Measurements from ENCODE around the gene RPL13. TPM values are rescaled to one million over a fixed set of nuclear protein-coding genes. Genes with fewer than 3 reads are reported as not detected.

RPL13 gene
- total and polyA plus RNA-seq, 2 of the 8 experiments (the other 6 are each of a cell fraction or from before 2014, with no cell fraction given) = 2,162 to 7,384 TPM

DNA sequence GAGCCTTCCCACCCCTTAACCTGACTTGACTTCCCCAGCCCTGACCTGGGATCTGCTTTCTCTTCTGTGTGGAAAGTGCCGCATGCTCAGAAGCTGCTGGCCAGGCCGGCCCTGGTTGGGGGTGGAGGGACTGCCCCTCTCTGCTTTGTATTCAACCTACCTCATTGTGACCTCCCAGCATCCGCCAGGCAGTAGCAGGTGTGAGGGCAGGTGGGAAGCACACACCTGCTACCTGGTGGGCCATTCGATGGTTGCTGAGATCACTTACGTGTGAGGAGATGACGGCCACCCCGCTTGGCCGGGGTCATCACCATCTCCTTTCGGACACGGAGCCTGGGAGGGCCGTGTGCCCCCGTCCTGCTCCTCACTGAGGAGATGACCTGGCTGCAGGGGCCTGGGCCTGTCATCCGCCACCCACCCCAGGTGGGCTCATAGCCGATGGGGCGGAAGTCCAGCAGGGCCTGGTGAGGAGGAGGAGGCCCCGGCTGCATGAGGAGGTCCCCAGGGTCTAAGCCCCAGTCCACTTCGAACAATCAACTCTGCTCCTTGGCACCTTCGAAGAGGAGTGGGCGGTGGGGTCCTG is 22.2 kb downstream of the RPL13 start:
- no peak overlapping the region for H2BK15ac ChIP-seq (ENCODE audit: low read length)
- no peak overlapping the region for H2BK120ac ChIP-seq (replicated peaks; ENCODE audit: low read depth, low read length)
- no peaks in the 10 kb centered on the region for H3K4me1 ChIP-seq (replicated peaks in 1 of 4; ENCODE audit: control insufficient read depth in 3 of 4, insufficient read depth in 4 of 4, low read length in 3 of 4)
- H3K27me3 ChIP-seq (replicated peaks in 1 of 4; ENCODE audit: control insufficient read depth in 3 of 4, extremely low read depth in 1 of 4, insufficient read depth in 3 of 4, low read length in 3 of 4) = no peaks in the 10 kb centered on the region
- peaks cover 0 to 5% of the 10 kb centered on the region in 2 experiments for H4K20me1 ChIP-seq (replicated peaks in 1 of 2; ENCODE audit: control insufficient read depth in 1 of 2, insufficient read depth in 2 of 2, low read length in 2 of 2)
- ChIA-PET POLR2A (ENCODE audit: partially characterized antibody) (no interaction called here), CTCF (ENCODE audit: partially characterized antibody) (interaction anchor here (1.0 to 1.2 kb wide), 2 partner anchors 17 to 26 kb away, joined by 4 read pairs; no protein-coding TSS in a partner anchor)
- H3K79me2 ChIP-seq (ENCODE audit: control insufficient read depth in 1 of 2, insufficient read depth in 2 of 2, low read length in 2 of 2) = no peaks in the 10 kb centered on the region
- H3K4me3 ChIP-seq (ENCODE audit: extremely low read depth in 1 of 4, insufficient read depth in 2 of 4, low read depth in 3 of 4, low read length in 4 of 4) = no peak overlapping the region
- H2BK5ac ChIP-seq (ENCODE audit: low read depth, low read length) = no peak overlapping the region
- H4K8ac ChIP-seq (ENCODE audit: extremely low read depth, insufficient read depth, low read length) = no peak overlapping the region
- no peak overlapping the region for H3K27ac ChIP-seq (ENCODE audit: low read depth, low read length)
- H3K79me1 ChIP-seq (ENCODE audit: low read depth, low read length) = peaks cover 4% of the 10 kb centered on the region; the same call in 1 of the 2 replicates
- H4K91ac ChIP-seq (replicated peaks; ENCODE audit: insufficient read length, low read length) = no peak overlapping the region
- no peak overlapping the region for H2AK5ac ChIP-seq (ENCODE audit: low read depth, low read length)
- H3K4ac ChIP-seq (replicated peaks; ENCODE audit: insufficient read length, low read depth, low read length) = no peak overlapping the region
- WGBS, 2 experiments (ENCODE audit: extremely low coverage in 1 of 2, insufficient coverage in 1 of 2, insufficient read length in 1 of 2, insufficient replicate concordance in 2 of 2, low coverage in 1 of 2, low lambda C conversion rate in 2 of 2, missing lambda C conversion rate in 1 of 2) = 97% methylated on average over 16 of the region's 19 CpGs; no CpG with 5 or more reads in 1 of the 2 experiments
- H3K23ac ChIP-seq (ENCODE audit: insufficient read length) = no peak overlapping the region
- no peak overlapping the region for H3K9ac ChIP-seq (replicated peaks in 1 of 4; ENCODE audit: extremely low read depth in 1 of 4, low read depth in 3 of 4, low read length in 3 of 4)
- no peak overlapping the region for H2BK20ac ChIP-seq (ENCODE audit: low read length)
- FAIRE-seq (no peak), DNase-seq (ENCODE audit: low read depth in 1 of 2, low spot score in 2 of 2) (no peak)
- H4K5ac ChIP-seq (ENCODE audit: insufficient read length, low read depth, low read length) = no peak overlapping the region
- no peak overlapping the region for H3K18ac ChIP-seq (ENCODE audit: extremely low read depth, low read length)
- no peaks in the 10 kb centered on the region; the same call in 1 of the 2 replicates for H3K23me2 ChIP-seq (ENCODE audit: low read depth, low read length)
- no peak overlapping the region for H3K4me2 ChIP-seq (ENCODE audit: insufficient read depth in 1 of 2, low read depth in 2 of 2, low read length in 2 of 2)
- no peak overlapping the region for H2BK12ac ChIP-seq (ENCODE audit: low read depth, low read length)
- H3K14ac ChIP-seq (ENCODE audit: insufficient read length) = no peak overlapping the region
- H3K56ac ChIP-seq (replicated peaks; ENCODE audit: insufficient read length, low read depth, low read length) = no peak overlapping the region
- H3K9me3 ChIP-seq (ENCODE audit: insufficient read depth in 2 of 2, low read depth in 1 of 2, low read length in 1 of 2) = peaks cover 9 to 10% of the 10 kb centered on the region in 2 experiments; a peak in 2 of 4 replicates
- H3K36me3 ChIP-seq (ENCODE audit: control insufficient read depth in 2 of 4, insufficient read depth in 4 of 4, low read length in 3 of 4) = peaks cover 0 to 18% (median 7%) of the 10 kb centered on the region in 4 experiments; a peak in 6 of 8 replicates
- no peak overlapping the region for H2AFZ ChIP-seq (ENCODE audit: low read length)
- TF ChIP-seq MAX (IDR thresholded peaks at IDR 0.05) = peak; percentile 66; the same call in 1 of the 2 replicates

Data from H1 (cell line).